LoVo (cell line): ENCODE measurements around the gene OSBPL2.

Source experiments
- DNase-seq: peaks from one replicate; pipeline ENCODE4 v3.0.0-alpha.2; 2016; ENCODE audit warnings: low spot score

Gene OSBPL2

DNA sequence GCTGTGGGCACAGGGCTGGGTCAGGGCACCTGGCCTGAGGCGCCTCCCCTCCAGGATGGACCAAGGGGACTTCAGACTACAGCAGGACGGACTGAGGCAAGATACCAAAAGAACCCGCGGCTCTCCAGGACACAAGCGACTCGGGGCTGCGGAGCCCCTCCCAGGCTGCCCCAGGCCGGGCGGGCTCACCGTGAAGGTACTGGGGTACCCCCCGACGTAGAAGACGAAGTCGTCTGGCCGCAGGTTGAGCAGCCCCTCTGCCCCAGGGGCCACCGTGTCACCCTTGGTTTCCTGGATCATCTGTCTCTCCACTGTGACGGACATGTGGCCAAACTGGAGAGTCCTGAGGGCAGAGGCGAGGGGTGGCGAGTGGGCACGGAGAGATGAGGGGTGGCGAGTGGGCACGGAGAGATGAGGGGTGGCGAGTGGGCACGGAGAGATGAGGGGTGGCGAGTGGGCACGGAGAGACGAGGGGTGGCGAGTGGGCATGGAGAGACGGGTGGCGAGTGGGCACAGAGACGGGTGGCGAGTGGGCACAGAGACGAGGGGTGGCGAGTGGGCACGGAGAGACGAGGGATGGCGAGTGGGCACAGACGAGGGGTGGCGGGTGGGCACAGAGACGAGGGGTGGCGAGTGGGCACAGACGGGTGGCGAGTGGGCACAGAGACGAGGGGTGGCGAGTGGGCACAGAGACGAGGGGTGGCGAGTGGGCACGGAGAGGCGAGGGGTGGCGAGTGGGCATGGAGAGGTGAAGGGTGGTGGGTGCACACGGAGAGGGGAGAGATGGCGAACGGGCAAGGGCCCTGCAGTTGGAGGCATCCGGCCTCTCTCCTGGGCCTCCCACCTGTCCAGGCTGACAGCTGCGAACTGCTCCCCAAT is 75.4 kb downstream of the OSBPL2 start:
- no peak for DNase-seq

DNA sequence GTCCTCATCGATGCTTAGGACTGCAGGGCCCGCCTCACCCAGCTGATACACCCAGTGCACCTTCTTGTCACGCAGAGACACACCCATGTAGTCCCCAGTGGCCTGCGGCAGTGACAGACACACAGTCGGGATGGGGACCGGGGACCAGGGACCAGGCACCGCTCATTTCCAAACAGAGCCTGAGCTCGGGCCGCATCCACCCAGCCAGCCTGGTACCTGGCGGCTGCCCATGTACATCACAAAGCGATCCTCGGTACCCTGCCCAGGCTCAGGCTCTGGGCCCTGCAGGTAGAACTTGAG is 76.0 kb downstream of the OSBPL2 start:
- DNase-seq: no peak

DNA sequence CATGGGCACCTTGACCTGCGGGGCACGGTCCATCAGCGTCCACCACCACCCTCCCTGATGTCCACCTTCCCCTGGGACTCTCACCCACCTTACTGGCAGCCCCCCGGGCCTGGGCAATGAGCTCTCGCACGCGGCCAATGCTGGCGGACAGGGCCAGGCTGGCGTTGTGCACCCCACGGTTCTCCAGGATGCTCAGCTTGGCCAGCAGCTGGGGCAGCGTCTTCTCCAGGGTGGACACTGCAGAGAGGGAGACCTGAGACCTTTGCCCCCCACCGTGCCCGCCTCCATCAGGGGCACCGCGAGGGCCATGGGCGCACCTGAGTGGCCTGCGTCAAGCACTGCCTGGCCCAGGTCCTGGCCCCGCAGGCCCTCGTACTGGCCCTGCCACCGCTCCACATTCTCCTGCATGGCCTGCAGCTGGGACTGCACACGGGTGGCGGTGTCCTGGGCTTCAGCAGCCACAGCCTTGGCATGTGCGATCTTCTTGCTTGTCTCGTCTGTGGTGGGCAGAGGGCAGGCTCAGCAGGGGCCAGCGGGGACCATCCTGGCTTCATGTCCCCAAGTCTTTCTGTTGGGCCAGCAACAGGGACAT is 76.5 kb downstream of the OSBPL2 start:
- no peak for DNase-seq

DNA sequence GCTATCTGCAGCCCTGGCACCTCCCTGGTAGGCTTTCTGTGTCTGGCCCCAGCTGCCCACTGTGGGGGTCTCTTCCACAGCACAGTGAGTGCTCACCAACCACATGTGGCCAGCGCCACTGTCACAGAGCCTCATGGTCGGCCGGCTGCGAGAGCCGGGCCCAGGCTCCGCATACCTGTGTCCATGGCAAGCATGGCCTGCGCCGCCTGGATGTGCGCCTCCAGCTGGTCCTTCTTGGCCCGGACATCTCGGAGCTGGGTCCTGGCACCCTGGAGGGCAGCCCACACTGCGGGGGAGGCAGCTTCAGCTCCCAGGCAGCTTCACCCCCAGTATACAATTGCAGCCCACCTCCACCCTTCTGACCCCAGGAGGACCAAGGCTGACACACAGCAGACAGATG is 77.5 kb downstream of the OSBPL2 start:
- no peak for DNase-seq

DNA sequence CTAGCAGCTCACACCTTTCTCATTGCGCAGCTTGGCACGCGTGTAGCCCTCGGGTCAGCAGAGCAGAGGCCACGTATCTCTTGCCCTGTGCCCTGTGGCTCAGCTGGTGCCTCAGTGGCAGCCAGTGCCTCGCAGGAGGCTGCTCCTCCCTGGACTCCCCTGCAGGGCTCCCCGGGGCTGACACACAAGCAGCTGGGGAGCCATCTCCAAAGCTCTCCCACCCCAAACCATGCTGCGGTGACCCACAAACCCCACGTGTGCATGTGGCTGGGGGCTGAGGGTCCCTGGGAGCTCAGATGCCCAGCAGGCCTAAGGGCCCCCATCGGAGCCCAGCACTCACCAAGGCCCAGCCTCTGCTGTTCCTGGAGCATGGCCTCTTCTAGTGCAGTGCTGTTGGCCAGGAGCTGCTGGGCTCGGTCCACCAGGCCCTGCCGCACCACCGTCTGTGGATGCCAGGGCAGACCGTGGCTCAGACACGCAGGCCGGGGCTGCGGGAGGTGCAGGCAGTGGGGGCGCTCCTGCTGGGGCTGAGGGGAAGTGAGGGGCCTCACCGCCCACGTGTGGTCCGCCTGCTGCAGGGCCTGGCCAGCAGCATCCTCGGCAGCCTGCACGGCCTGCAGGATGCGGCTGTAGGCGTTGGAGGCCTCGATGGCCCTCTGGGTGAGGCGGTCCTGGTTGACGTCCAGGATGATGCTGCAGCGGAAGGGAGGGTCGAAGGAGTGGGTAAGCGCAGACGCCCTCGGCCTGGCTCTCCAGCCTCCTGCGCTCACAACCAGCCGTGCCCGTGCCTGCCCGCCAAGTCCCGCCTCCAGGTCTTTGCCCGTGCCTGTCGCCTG is 78.2 kb downstream of the OSBPL2 start:
- DNase-seq: no peak

DNA sequence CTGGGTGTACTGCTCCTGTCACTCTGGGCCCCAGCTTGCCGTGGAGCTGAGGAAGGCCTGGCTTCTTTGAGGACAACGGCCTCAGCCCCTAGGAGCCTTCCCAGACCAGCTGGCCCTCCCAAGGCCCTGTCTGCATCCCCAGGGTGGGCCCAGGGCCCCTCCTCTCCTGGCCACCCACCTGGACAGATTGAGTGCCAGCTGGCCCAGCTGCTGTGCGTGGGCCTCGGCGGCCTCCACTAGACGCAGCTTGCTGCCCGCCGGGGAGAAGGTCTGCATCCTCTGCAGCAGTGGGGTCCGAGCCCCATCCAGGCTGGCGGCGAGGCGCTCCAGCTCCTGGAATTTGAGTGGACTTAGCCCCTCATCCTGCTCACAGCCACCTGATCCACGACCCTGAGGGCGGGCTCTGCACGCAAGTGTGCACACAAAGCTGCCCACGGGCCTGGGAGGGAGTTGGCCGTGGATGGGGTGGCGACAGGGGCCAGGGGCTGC is 78.9 kb downstream of the OSBPL2 start:
- no peak for DNase-seq

DNA sequence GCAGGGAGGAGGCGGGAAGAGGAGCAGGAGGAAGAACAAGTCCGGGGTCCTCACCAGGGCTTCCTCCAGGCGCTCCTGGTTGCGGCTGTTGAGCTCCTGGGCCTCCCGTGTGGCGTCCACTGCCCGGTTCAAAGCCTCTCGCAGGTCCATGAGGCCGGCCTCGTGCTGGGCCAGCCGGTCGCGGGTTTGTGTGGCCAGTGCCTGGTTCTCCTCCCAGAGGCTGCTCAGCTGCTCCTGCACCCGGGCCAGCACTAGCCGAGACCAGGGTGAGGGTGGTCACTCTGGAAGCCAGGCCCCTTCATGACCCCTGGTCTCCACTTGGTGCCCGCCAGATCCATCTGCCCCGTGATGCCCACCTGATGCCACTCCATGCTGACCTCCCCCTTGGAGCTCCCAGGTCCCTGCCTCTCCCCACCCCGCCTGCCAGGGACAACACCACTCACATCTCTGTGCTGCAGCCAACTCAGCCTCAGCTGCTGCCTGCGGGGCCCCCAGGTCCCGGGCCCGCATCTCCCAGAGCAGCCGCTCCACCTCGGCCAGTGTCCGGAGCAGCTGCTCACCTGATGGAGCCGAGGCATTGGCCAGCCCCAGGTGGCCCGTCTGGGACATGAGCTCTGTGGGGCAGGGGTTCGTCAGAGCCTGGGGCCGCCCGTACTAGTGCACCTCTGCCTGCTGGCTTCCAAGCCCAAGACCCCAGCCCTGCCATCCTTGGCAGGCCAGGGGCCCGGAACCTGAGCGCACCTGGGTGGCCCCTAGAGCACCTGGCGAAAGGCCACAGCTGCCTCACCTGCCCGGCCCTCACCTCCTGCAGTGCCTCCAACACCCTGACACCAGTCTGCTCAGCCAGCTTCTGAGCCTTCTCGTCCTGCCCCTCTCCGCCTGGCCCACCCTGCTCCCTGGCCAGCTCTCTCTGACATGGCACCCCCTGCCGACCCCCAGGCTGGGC is 80.4 kb downstream of the OSBPL2 start:
- DNase-seq: no peak

DNA sequence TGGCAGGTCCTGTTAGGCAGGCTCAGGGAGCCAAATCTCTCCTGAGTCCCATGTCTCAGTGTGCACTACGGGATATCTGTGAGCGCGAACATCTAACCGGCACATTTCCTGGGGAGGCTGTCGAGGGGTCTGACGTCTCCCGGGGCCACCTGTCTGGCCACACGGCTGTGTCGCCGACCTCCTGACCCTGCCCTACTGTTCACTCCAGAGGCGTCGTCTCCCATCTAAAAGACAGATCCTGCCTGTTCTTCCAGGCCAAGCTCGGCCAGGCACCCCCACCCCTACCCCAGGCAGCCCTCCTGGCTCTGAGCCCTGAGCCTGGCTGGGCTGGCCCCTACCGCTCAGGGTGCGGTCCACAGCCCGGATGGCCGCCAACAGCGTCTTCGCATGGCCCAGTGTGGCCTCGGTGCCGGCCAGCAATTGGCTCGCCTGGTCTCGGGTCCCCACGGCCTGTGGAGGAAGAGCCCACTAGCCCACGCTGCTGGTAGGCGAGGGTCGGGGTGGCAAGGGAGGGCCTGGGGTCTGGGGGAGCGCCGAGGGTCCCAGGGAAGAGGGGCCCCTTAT is 81.1 kb downstream of the OSBPL2 start:
- no peak for DNase-seq

DNA sequence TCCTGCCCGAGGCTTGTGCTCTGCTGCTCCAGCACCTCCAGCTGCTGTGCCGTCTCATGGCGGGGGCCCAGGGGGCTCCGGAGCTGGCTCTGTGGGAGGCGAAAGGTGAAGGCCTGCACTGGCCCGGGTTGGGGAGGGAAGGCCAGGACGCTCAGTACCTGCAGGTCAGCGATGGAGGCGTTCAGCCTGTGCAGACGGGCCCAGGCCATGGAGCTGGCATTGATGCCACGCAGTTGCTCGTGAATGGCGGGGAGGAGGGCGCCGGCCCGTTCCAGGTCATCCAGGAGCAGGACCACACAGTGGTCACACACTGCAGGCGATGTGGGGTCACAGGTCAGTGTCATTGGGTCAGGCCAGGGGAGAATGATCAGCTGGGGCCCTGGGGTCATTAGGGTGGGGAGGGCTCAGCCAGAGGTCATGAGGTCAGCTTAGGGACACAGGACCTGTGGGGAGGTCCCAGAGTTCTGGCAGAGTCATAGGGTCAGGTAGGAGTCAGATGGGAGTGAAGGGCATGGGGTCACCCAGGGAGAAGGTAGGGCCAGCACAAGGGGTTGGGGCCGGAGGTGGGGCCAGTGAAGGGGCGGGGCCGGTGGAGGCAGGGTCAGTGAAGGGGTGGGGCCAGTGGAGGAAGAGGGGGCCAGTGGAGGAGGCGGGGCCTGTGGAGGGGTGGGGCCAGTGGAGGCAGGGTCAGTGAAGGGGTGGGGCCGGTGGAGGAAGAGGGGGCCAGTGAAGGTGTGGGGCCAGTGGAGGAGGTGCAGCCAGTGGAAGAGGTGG is 82.4 kb downstream of the OSBPL2 start:
- no peak for DNase-seq

DNA sequence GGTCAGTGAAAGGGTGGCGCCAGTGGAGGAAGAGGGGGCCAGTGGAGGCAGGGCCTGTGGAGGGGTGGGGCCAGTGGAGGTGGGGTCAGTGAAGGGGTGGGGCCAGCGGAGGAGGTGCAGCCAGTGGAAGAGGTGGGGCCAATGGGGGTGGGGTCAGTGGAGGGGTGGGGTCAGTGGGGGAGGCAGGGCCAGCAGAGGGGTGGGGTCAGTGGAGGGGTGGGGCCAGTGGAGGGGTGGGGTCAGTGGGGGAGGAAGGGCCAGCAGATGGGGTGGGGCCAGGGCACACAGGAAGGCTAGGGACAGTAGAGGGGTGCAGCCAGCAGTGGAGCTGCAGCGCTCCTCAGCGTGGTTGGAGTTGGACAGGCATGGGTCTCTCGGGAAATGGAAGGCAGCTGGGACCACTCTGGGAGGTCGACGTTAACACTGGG is 83.2 kb downstream of the OSBPL2 start:
- no peak for DNase-seq

DNA sequence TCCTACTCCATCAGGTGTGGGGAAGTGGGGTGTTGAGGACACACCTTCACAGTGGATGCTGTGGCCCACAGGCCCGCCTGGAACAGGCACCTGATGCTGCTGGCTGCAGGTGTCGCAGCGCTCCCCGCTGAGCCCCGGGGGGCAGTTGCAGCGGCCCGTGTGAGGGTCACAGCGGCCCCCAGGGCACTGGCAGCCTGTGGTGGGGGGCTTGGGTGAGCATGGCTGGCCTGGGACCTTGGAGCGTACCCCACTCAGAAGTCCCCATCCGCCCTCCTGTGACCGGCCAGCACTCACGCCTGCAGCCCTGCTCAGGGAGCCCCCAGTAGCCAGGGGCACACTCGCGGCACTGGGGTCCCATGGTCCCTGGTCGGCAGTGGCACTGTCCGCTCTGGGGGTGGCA is 83.7 kb downstream of the OSBPL2 start:
- no peak for DNase-seq

DNA sequence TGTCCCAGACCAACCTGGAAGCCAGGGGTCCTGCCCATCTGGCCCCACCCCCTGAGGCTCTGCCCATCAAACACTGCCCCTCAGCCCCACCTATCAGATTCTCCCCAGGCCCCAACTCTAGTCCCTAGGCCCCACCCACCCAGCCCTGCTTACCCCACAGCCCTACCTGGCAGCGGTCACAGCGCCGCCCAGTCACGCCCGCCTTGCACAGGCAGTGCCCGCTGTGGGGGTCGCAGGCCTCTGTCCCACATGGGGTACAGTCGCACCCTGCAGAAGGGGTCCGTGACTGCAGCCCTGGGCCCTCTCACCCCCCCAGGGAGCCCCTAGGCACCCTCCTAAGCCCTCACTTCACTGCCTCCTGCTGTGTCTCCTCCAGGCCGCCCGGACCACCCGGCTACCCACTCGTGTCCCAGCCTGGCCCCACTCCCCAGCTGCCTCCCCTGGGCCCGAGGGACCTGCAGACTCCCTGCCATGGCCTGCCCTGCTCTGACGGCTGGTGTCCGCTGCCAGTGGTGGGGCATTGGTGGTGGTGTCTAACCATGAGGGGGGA is 84.2 kb downstream of the OSBPL2 start:
- DNase-seq: no peak

DNA sequence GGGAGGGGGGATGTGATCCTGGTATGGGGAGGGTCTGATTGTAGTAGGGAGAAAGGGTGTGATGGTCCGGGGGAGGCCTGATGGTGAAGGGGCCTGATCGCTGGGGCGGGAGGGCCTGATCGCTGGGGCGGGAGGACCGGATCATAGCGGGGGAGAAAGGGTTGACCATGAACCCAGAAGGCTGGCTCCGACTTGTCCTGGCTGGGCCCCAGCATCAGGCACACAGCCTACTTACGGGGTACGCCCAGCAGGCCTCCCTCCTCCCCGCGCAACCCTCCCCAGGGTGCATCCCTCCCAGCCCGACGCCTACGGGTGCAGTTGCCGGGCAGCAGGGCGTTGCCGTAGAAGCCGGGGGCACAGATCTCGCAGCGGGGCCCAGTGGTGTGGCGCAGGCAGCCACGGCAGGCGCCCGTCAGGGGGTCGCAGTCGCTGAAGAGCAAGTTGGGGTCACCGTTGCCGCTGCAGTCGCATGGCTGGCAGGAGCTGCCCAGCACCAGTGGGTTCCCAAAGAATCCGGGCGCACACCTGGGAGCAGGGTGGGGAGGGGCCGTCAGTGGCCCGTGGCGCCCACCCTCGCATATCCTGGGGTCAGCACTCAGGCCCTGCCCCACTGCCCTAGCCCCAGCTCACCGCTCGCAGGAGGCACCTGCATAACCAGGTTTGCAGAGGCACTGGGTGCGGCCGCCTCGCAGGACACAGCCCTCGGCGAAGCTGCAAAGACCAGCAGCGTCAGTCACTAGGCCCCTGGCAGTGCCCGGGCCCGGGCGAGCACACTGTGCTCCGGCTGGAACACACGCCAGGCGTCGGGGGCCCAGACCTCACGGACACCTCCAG is 85.0 kb downstream of the OSBPL2 start:
- no peak for DNase-seq

DNA sequence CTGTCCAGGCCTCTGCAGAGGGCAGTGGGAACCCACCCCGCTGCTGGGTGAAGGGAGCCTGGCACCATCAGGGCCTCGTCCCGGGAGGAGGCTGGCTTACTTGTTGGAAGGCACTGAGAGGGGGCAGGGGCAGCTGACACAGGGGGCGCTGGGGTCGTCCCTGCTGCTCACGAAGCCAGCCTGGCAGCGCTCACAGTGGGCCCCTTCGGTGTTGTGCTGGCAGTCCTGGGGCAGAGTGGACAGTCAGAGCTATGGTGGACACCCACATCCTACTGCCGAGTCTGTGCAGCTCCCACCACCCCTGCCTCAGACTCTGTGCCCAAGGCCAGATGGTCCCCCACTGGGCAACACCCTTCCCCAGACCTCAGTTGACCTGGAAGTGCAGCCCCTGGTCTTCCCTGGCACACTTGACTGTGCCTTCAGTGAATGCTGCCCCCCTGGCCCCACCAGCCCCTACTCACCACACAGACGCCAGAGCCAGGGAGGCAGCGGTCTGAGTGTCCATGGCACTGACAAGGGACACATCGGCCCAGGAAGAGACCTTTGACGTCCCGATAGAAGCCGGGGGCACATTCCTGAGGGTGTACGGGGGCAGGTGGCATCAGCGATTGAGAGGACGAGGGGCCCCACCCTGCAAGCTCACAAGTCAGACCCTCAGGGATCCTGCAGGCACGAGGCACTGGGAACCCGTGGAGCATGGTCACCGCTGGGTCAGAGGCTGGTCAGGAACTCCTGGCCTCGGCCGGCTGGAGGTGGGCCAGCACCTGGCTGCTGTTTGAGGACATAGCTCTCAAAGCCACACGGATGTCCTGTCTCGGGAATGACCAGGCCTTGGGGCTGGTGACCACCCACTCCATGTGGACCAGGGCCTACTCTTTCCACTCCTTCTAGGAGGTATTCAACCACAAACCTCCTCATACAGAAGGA is 85.9 kb downstream of the OSBPL2 start:
- no peak for DNase-seq

DNA sequence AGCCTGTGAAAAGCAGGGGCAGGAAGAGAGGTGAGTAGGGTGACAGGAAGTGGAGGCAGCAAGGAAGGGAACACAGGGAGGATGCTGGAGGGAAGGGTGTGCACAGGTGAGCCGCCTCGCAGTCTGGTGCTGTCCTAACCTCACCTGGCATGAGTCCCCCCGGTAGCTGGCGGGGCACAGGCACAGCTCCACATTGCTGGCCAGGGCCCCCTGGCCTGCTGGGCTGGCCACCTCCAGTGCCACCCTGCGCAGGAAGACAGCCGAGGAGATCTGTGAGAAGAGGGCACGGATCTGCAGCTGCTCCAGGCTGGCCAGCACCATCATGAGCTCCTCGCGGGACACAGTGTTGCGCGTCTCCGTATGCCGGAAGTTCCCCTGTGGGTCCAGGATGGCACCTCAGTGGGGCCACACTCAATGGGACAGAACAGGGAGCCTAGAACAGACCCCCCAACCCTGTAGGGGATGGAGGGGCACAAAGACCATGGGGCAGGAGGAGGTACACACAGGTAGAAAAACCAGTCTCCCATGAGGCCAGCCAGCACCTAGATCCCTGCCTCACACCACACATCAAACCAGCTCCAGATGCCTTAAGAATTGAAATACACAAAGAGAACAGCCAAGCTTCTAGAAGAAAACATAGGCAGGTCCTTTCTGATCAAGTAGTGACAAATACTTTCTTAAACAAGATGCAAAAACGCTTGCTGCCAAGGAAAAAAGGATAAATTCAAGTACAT is 87.0 kb downstream of the OSBPL2 start:
- DNase-seq: no peak

DNA sequence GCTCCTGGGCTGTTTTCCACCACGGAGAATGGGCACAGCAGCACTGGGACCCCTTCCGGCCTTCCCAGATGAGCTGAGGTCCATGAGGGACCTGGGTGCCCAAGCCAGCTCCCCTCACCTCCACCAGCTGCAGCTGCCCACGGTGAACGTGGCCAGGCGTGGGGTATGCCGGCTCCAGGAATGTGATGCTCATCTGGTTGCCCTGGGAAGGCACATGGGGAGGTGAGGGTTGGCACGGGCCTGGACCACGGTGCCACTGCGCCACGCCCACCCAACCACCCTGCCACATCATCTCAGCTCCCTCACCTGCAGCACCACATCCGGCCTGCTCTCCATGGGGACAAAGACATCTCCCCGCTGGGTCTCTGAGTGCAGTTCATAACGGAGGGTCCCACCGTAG is 88.2 kb downstream of the OSBPL2 start:
- no peak for DNase-seq

DNA sequence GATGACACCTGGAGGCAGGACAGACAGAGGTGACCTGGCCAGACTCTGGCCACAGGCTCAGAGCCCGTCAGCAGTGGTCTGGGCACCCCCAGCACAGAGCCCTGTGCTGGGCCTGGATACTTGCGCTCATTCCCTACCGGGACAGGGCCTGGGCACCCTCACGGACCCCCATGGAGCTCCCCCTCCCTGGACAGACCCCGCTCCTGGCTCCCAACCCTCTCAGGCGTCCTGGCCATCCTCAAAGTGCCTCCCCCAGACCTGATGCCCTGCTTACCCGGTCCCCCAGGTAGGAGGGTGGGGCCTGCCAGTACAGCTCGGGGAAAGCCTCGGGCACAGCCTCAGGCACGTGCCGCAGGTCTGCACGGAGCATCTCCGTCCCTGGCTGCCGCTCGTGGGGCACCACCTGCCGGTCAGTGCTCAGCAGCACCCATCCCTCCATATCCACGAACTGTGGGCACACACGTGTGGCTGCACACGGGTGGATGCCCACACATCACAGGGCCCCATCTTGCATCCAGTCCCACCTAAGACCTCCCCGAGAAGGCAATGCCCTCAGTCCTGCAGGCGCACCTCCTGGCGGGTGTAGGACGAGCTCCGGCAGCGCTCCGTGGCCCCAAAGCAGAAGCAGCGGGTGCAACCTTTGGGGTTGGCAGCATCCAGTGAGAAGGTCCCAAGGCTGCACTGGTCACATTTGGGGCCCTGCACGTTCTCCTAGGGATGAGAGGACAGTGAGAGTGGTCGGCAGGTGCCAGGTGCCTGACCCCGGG is 88.8 kb downstream of the OSBPL2 start:
- DNase-seq: no peak
